Mesothelial cell of epicardium (in vitro differentiated cells): ENCODE data around the gene PDE6A. TPM values are rescaled to one million over a fixed set of nuclear protein-coding genes. Genes with fewer than 3 reads are reported as not detected.

ENCODE experiments used
- DNase-seq, 2 experiments: peaks; one replicate each; pipeline ENCODE4 v3.0.0; 2021; ENCODE audit warnings: low spot score in 2 of 2; ENCODE audit not compliant: unreplicated experiment in 2 of 2
- H3K27ac Mint-ChIP-seq: 2 replicates; pipeline ENCODE4 v1.8.0; 2021; ENCODE audit warnings: mixed read lengths
- H3K27me3 Mint-ChIP-seq: 2 replicates; pipeline ENCODE4 v1.8.0; 2021; ENCODE audit warnings: low read depth, mixed read lengths
- H3K36me3 Mint-ChIP-seq: 2 replicates; pipeline ENCODE4 v1.8.0; 2021; ENCODE audit warnings: mixed read lengths
- H3K4me1 Mint-ChIP-seq: 2 replicates; pipeline ENCODE4 v1.8.0; 2021; ENCODE audit warnings: mixed read lengths
- H3K4me3 Mint-ChIP-seq: 2 replicates; pipeline ENCODE4 v1.8.0; 2021; ENCODE audit warnings: mild to moderate bottlenecking, moderate library complexity, mixed read lengths
- H3K9me3 Mint-ChIP-seq: 2 replicates; pipeline ENCODE4 v1.8.0; 2021; ENCODE audit warnings: mixed read lengths
- total RNA-seq: library from RNA; stranded (reverse); gene quantifications from 3 replicates; pipeline ENCODE4 v1.2.1, GENCODE V29; 2021
- TF ChIP-seq, protein P1 (sequence below): fragments of 200-600 bp; sonication (generic); IDR thresholded peaks from one replicate; pipeline ENCODE4 v1.5.0; 2021; ENCODE audit warnings: antibody characterized with exemption; ENCODE audit not compliant: unreplicated experiment

PDE6A gene
- total RNA-seq, 1 donor from 2014 or later = 0.18 TPM

- TF ChIP-seq, protein P1, sequence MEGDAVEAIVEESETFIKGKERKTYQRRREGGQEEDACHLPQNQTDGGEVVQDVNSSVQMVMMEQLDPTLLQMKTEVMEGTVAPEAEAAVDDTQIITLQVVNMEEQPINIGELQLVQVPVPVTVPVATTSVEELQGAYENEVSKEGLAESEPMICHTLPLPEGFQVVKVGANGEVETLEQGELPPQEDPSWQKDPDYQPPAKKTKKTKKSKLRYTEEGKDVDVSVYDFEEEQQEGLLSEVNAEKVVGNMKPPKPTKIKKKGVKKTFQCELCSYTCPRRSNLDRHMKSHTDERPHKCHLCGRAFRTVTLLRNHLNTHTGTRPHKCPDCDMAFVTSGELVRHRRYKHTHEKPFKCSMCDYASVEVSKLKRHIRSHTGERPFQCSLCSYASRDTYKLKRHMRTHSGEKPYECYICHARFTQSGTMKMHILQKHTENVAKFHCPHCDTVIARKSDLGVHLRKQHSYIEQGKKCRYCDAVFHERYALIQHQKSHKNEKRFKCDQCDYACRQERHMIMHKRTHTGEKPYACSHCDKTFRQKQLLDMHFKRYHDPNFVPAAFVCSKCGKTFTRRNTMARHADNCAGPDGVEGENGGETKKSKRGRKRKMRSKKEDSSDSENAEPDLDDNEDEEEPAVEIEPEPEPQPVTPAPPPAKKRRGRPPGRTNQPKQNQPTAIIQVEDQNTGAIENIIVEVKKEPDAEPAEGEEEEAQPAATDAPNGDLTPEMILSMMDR = no peak
- no peak overlapping the region for H3K4me3 Mint-ChIP-seq
- H3K27ac Mint-ChIP-seq = no peak overlapping the region
- no peak for DNase-seq
- H3K36me3 Mint-ChIP-seq = no peaks in the 10 kb centered on the region
- H3K27me3 Mint-ChIP-seq = no peaks in the 10 kb centered on the region
- H3K9me3 Mint-ChIP-seq = peaks cover 1% of the 10 kb centered on the region
- no peaks in the 10 kb centered on the region for H3K4me1 Mint-ChIP-seq
These were observed 73.1 kb downstream of the PDE6A start for GRCh38 chr5:149871471-149871870.

DNA sequence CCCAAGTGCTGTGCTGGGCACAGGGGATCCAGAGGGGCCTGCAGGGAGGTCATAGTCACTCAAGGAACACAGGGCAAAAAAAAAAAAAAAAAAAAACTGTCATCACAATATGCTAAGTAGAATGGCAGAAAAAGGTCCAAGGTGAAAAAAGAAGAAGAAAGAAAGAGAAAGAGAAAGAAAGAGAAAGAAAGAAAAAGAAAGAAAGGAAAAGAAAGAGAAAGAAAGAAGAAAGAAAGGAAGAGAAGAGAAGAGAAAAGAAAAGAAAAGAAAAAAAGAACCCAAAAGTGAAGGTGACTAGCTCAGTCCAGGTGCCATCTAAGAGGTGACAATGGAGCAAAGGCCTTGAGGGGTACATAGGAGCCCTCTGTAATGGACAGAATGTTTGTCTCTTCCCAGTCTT lies 73.9 kb downstream of the PDE6A start:
- Mint-ChIP-seq H3K27ac (no peak overlapping the region), H3K9me3 (peaks cover 9% of the 10 kb centered on the region), H3K27me3 (no peaks in the 10 kb centered on the region), H3K4me1 (no peaks in the 10 kb centered on the region), H3K36me3 (no peaks in the 10 kb centered on the region), H3K4me3 (no peak overlapping the region)
- TF ChIP-seq, protein P1 = no peak
- DNase-seq = no peak

- no peak overlapping the region for H3K4me3 Mint-ChIP-seq
- H3K36me3 Mint-ChIP-seq = no peaks in the 10 kb centered on the region
- TF ChIP-seq, protein P1 = no peak
- no peak overlapping the region for H3K27ac Mint-ChIP-seq
- H3K27me3 Mint-ChIP-seq = no peaks in the 10 kb centered on the region
- H3K9me3 Mint-ChIP-seq = peaks cover 10% of the 10 kb centered on the region
- H3K4me1 Mint-ChIP-seq = no peaks in the 10 kb centered on the region
- no peak for DNase-seq
These were observed 74.4 kb downstream of the PDE6A start for GRCh38 chr5:149870232-149870631.

DNA sequence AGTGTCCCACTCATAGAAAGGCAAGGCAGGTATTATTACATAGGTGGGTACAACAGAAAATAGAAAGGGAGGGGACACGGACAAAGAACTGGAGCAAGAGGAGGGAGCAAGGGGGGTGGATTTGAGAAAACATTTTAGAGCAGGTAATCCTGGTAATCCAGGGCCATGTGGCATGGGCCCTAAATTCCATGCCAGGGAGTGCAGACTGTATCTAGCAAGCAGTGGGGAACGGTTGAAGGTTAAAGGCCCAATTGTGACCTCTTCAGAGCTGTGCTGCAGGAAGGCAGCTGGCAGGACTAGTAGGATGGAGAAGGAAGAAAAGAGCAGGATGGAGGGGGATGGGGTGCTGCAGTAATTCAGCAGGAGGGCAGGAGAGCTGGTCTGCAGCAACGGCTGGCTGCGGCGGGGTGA lies 75.2 kb downstream of the PDE6A start:
- Mint-ChIP-seq H3K9me3 (peaks cover 10% of the 10 kb centered on the region), H3K27ac (no peak overlapping the region), H3K36me3 (no peaks in the 10 kb centered on the region), H3K4me1 (no peaks in the 10 kb centered on the region), H3K27me3 (no peaks in the 10 kb centered on the region), H3K4me3 (no peak overlapping the region)
- no peak for DNase-seq
- TF ChIP-seq, protein P1 = no peak

DNA sequence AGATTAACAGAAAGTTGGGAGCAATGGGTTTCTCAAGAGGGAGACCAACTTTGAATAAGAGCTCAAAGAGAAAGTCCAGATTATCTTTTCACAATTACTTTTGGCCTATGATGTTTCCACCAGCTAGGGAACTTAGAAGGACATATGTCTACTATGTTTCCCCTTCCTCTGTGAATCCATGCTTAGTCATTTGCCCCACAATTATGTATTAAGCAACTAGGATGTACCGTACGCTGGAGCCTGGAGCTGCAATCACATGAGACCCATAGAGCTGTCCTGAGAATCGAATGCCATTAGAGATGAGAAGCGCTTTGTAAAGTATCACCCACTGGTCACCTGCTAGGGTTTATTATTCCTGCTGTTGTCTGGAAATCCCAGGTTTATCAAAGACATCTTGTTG lies 78.8 kb downstream of the PDE6A start:
- H3K27me3 Mint-ChIP-seq = no peaks in the 10 kb centered on the region
- TF ChIP-seq, protein P1 = no peak
- peaks cover 10% of the 10 kb centered on the region for H3K9me3 Mint-ChIP-seq
- H3K27ac Mint-ChIP-seq = no peak overlapping the region
- no peaks in the 10 kb centered on the region for H3K36me3 Mint-ChIP-seq
- H3K4me1 Mint-ChIP-seq = no peaks in the 10 kb centered on the region
- no peak for DNase-seq
- no peak overlapping the region for H3K4me3 Mint-ChIP-seq

- H3K36me3 Mint-ChIP-seq = no peaks in the 10 kb centered on the region
- no peak overlapping the region for H3K4me3 Mint-ChIP-seq
- H3K27ac Mint-ChIP-seq = no peak overlapping the region
- peaks cover 10% of the 10 kb centered on the region for H3K9me3 Mint-ChIP-seq
- DNase-seq = no peak
- H3K4me1 Mint-ChIP-seq = no peaks in the 10 kb centered on the region
- H3K27me3 Mint-ChIP-seq = no peaks in the 10 kb centered on the region
- TF ChIP-seq, protein P1 = no peak
These were observed 80.8 kb downstream of the PDE6A start for GRCh38 chr5:149863830-149864229.
